ENCODE results near the gene FOXA3.

- TF ChIP-seq CTCF (IDR thresholded peaks at IDR 0.05) (no peak), POLR2A (IDR thresholded peaks at IDR 0.05) (no peak)
Observed at GRCh38 chr19:45825263-45825605, 38.9 kb upstream of the FOXA3 start.
